CD4-positive, CD25-positive, alpha-beta regulatory T cell (primary cell): ENCODE results near the gene OR10G8. TPM values are rescaled to one million over a fixed set of nuclear protein-coding genes. Genes with fewer than 3 reads are reported as not detected.

ENCODE experiments used
- ATAC-seq, 2 donors: fragments of 150-1000 bp; cut with Tn5 transposase; one replicate each; pipeline ENCODE4 v1.10.0; 2021; ENCODE audit warnings: low read depth in 2 of 2, moderate number of reproducible peaks in 2 of 2, moderate library complexity in 1 of 2
- DNase-seq, 3 donors: peaks; one replicate each; pipeline versions ENCODE4 v3.0.0 to v3.0.0-alpha.2; 2012 to 2022; ENCODE audit warnings: mixed read lengths in 1 of 3
- H3K27ac ChIP-seq: one replicate; pipeline ENCODE4 v1.7.0; 2013; ENCODE audit warnings: mild to moderate bottlenecking, low read length; ENCODE audit not compliant: insufficient read depth, poor library complexity, severe bottlenecking
- H3K27me3 ChIP-seq: one replicate; pipeline ENCODE4 v1.7.0; 2013; ENCODE audit warnings: low read length; ENCODE audit not compliant: control insufficient read depth, insufficient read depth
- H3K36me3 ChIP-seq: one replicate; pipeline ENCODE4 v1.7.0; 2013; ENCODE audit warnings: mild to moderate bottlenecking, low read length, moderate library complexity; ENCODE audit not compliant: control insufficient read depth, insufficient read depth
- H3K4me1 ChIP-seq: 2 replicates; pipeline ENCODE4 v1.7.0; 2013; ENCODE audit warnings: mild to moderate bottlenecking, low read length; ENCODE audit not compliant: insufficient read depth, control insufficient read depth, poor library complexity, severe bottlenecking
- H3K4me3 ChIP-seq: one replicate; pipeline ENCODE4 v1.7.0; 2013; ENCODE audit warnings: low read depth, mild to moderate bottlenecking, low read length, moderate library complexity
- H3K9me3 ChIP-seq, 2 experiments: 1 replicate in 1 of 2; 2 replicates in 1 of 2; pipeline ENCODE4 v1.7.0; 2013; ENCODE audit warnings: low read length in 2 of 2, mild to moderate bottlenecking in 1 of 2, moderate library complexity in 1 of 2; ENCODE audit not compliant: control insufficient read depth in 2 of 2
- H3K27ac Mint-ChIP-seq, 3 donors: one replicate each; pipeline ENCODE4 v1.8.0; 2020 to 2022; ENCODE audit warnings: mild to moderate bottlenecking in 3 of 3, mixed read lengths in 3 of 3, moderate library complexity in 2 of 3
- H3K27me3 Mint-ChIP-seq: one replicate; pipeline ENCODE4 v1.8.0; 2022; ENCODE audit warnings: mild to moderate bottlenecking, mixed read lengths
- H3K36me3 Mint-ChIP-seq: one replicate; pipeline ENCODE4 v1.8.0; 2020; ENCODE audit warnings: mixed read lengths
- H3K4me1 Mint-ChIP-seq, 4 donors: one replicate each; pipeline ENCODE4 v1.8.0; 2020 to 2022; ENCODE audit warnings: mixed read lengths in 4 of 4, mild to moderate bottlenecking in 1 of 4
- H3K4me3 Mint-ChIP-seq, 4 donors: one replicate each; pipeline ENCODE4 v1.8.0; 2020 to 2022; ENCODE audit warnings: mild to moderate bottlenecking in 4 of 4, mixed read lengths in 4 of 4, moderate library complexity in 3 of 4
- H3K9me3 Mint-ChIP-seq, 7 donors: one replicate each; pipeline ENCODE4 v1.8.0; 2020 to 2022; ENCODE audit warnings: mixed read lengths in 7 of 7, mild to moderate bottlenecking in 3 of 7, moderate library complexity in 2 of 7
- polyA plus RNA-seq, 4 donors: library from polyadenylated mRNA; unstranded; fragments of 300-500 nt; fragmentation: Illumina TruSeq; gene quantifications; one replicate each; pipeline ENCODE4 v1.2.3, GENCODE V29; 2021
- total RNA-seq: library from RNA; stranded (reverse); gene quantifications from one replicate; pipeline ENCODE4 v1.2.3, GENCODE V29; 2022

Gene OR10G8
- total and polyA plus RNA-seq, 5 donors from 2014 or later: not detected

DNA sequence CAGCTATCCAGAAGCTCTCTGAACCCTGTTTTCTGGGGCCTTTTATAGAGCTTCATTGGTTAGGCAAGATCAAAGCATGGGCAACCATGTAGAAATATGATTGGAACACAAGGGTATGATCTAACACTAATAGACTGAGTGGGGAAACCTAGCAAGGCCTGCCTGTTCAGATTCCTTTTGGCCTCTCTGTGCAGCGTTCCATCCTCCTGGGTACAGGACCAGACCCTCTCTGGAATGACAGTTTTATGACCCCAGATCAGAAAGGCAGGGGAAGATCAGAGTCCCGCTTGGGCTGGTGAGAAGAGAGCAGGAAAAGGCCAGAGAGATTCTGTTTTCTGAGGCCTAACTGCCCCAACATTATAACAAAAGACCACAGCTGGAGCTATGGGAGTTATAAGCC is 52.0 kb downstream of the OR10G8 start:
- Mint-ChIP-seq H3K4me1 (peaks cover 0 to 9% (median 0%) of the 10 kb centered on the region in 4 donors), H3K9me3 (no peaks in the 10 kb centered on the region), H3K27ac (peak overlapping the region in 1 of 3 donors; percentile 15), H3K27me3 (peaks cover 29% of the 10 kb centered on the region), H3K4me3 (no peak overlapping the region), H3K36me3 (no peaks in the 10 kb centered on the region)
- Histone ChIP-seq H3K36me3 (no peaks in the 10 kb centered on the region), H3K4me3 (no peak overlapping the region), H3K27ac (no peak overlapping the region), H3K27me3 (peaks cover 2% of the 10 kb centered on the region), H3K4me1 (no peaks in the 10 kb centered on the region), H3K9me3 (no peaks in the 10 kb centered on the region)
- ATAC-seq (no peak), DNase-seq (no peak)

DNA sequence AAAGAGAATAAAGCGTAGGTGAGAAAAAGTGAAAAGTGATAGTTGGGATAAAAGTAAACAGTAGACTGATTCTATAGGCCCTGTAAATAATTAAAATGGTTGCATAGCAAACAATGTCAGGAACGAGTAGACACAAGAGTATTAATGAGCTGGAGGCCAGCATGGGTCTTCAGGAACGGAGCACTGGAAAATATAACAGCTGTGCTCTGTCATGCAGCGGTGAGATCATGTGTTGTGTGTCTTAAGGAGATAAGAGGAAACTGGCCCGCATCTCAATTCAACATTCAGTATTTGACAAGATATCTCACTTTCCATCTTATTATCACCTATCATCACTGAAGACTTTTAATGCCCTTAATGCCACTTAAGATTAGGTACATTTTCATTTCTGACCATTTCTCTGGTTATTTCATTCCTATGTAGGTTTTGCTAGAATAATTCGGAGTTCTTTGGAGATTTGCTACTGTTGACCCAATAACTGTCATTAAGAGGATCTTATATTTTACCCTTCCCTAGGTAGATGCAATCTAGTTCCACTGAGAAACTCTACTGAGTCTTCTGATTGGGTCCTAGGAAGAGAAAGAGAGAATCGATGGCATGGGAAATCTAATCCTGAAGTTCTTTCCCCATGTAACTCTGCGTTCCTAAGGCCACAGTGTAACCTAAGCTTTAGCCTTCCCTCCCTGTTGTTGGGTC is 53.2 kb downstream of the OR10G8 start:
- Mint-ChIP-seq H3K27me3 (peaks cover 29% of the 10 kb centered on the region), H3K9me3 (no peaks in the 10 kb centered on the region), H3K36me3 (no peaks in the 10 kb centered on the region), H3K4me3 (no peak overlapping the region), H3K4me1 (peaks cover 0 to 9% (median 0%) of the 10 kb centered on the region in 4 donors), H3K27ac (no peak overlapping the region)
- Histone ChIP-seq H3K36me3 (no peaks in the 10 kb centered on the region), H3K27ac (no peak overlapping the region), H3K4me3 (no peak overlapping the region), H3K27me3 (peaks cover 2% of the 10 kb centered on the region), H3K9me3 (no peaks in the 10 kb centered on the region), H3K4me1 (no peaks in the 10 kb centered on the region)
- ATAC-seq (no peak), DNase-seq (no peak)

Other genes starting within 250 kb of the OR10G8 start
- not detected for gene OR6M1, start 220.4 kb upstream of the OR10G8 start, total RNA-seq
- gene OR6M1, start 220.4 kb upstream of the OR10G8 start, polyA plus RNA-seq: not detected
- not detected for gene TMEM225, start 141.1 kb upstream of the OR10G8 start, total RNA-seq
- gene TMEM225, start 141.1 kb upstream of the OR10G8 start, polyA plus RNA-seq: not detected
- not detected for gene OR8D4, start 124.6 kb upstream of the OR10G8 start, total RNA-seq
- gene OR8D4, start 124.6 kb upstream of the OR10G8 start, polyA plus RNA-seq: not detected
- gene OR4D5, start 87.2 kb upstream of the OR10G8 start, total RNA-seq: not detected
- gene OR4D5, start 87.2 kb upstream of the OR10G8 start, polyA plus RNA-seq: not detected
- gene OR6T1, start 83.0 kb upstream of the OR10G8 start, total RNA-seq: not detected
- gene OR6T1, start 83.0 kb upstream of the OR10G8 start, polyA plus RNA-seq: not detected
- gene OR10S1, start 49.0 kb upstream of the OR10G8 start, total RNA-seq: not detected
- not detected for gene OR10S1, start 49.0 kb upstream of the OR10G8 start, polyA plus RNA-seq
- not detected for gene OR10G6, start 31.6 kb upstream of the OR10G8 start, total RNA-seq
- gene OR10G6, start 31.6 kb upstream of the OR10G8 start, polyA plus RNA-seq: not detected
- not detected for gene OR10G4, start 13.8 kb upstream of the OR10G8 start, total RNA-seq
- not detected for gene OR10G4, start 13.8 kb upstream of the OR10G8 start, polyA plus RNA-seq
- not detected for gene OR10G9, start 3.8 kb upstream of the OR10G8 start, total RNA-seq
- not detected for gene OR10G9, start 3.8 kb upstream of the OR10G8 start, polyA plus RNA-seq
- gene OR10G7, start 14.5 kb downstream of the OR10G8 start, total RNA-seq: not detected
- gene OR10G7, start 14.5 kb downstream of the OR10G8 start, polyA plus RNA-seq: not detected
- 6.9 TPM for gene VWA5A, start 88.7 kb downstream of the OR10G8 start, total RNA-seq
- 10 to 100 TPM; 16.6 to 24.5 (median 19.0) TPM for gene VWA5A, start 88.7 kb downstream of the OR10G8 start, polyA plus RNA-seq
- not detected for gene OR10D3, start 156.5 kb downstream of the OR10G8 start, total RNA-seq
- gene OR10D3, start 156.5 kb downstream of the OR10G8 start, polyA plus RNA-seq: not detected
- gene OR8G1, start 214.3 kb downstream of the OR10G8 start, total RNA-seq: not detected
- gene OR8G1, start 214.3 kb downstream of the OR10G8 start, polyA plus RNA-seq: not detected
- not detected for gene OR8G5, start 229.6 kb downstream of the OR10G8 start, total RNA-seq
- not detected for gene OR8G5, start 229.6 kb downstream of the OR10G8 start, polyA plus RNA-seq